ENCODE measurements around the gene RSBN1. TPM values are rescaled to one million over a fixed set of nuclear protein-coding genes. Genes with fewer than 3 reads are reported as not detected.

The RSBN1 gene
- total RNA-seq, 1 experiment from 2014 or later: 16.6 TPM

DNA sequence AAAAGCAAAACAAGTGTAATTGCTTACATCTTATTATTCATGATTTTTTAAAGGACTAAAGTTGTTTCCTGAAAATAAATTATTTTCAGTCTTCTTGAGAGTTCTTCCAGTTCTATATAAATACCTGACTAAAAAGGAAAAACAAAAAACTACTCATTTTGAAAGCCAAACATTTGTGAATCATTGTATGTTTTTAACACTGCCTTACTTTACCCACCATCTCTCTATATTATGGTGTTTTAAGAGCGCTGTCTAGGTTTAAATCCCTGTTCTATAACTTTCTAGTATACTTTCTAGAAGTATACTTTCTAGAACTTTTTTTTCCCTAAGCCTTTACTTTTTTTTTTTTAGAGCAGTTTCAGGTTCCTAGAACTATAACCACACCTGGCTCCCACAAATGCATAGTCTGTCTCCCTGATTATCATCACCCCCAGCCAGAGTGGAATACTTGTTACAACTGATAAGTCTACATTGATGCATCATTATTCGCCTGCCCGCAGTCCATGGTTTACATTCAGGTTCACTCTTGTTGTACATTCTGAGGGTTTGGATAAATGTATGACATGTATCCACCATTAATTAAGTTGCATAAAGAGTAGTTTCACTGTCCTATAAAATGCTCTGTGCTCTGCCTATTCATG, 9.8 kb downstream of the RSBN1 start (continued):
- TF ChIP-seq YY1 (IDR thresholded peaks at IDR 0.05; ENCODE audit: extremely low read depth, insufficient replicate concordance, low read depth, low read length) (no peak), EGR1 (IDR thresholded peaks at IDR 0.05; ENCODE audit: low read depth) (no peak), EZH2phosphoT487 (IDR thresholded peaks at IDR 0.05; ENCODE audit: borderline replicate concordance) (no peak), ZFX (IDR thresholded peaks at IDR 0.05) (no peak), SIN3A (IDR thresholded peaks at IDR 0.05; ENCODE audit: low read depth) (no peak), RAD21 (IDR thresholded peaks at IDR 0.05; ENCODE audit: low read depth) (no peak), POLR2AphosphoS5 (IDR thresholded peaks at IDR 0.05; ENCODE audit: low read depth, low read length) (no peak), FOSL1 (IDR thresholded peaks at IDR 0.05; ENCODE audit: low read depth) (no peak), POLR2A (IDR thresholded peaks at IDR 0.05; ENCODE audit: borderline replicate concordance, extremely low read depth, insufficient read depth, insufficient read length) (no peak), ATF3 (IDR thresholded peaks at IDR 0.05) (no peak)
- TF ChIP-seq, protein P1, sequence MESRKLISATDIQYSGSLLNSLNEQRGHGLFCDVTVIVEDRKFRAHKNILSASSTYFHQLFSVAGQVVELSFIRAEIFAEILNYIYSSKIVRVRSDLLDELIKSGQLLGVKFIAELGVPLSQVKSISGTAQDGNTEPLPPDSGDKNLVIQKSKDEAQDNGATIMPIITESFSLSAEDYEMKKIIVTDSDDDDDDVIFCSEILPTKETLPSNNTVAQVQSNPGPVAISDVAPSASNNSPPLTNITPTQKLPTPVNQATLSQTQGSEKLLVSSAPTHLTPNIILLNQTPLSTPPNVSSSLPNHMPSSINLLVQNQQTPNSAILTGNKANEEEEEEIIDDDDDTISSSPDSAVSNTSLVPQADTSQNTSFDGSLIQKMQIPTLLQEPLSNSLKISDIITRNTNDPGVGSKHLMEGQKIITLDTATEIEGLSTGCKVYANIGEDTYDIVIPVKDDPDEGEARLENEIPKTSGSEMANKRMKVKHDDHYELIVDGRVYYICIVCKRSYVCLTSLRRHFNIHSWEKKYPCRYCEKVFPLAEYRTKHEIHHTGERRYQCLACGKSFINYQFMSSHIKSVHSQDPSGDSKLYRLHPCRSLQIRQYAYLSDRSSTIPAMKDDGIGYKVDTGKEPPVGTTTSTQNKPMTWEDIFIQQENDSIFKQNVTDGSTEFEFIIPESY (IDR thresholded peaks at IDR 0.05; ENCODE audit: extremely low read depth, insufficient replicate concordance, low read length): no peak
- TF ChIP-seq, protein P2, sequence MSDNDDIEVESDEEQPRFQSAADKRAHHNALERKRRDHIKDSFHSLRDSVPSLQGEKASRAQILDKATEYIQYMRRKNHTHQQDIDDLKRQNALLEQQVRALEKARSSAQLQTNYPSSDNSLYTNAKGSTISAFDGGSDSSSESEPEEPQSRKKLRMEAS (IDR thresholded peaks at IDR 0.05): no peak

DNA sequence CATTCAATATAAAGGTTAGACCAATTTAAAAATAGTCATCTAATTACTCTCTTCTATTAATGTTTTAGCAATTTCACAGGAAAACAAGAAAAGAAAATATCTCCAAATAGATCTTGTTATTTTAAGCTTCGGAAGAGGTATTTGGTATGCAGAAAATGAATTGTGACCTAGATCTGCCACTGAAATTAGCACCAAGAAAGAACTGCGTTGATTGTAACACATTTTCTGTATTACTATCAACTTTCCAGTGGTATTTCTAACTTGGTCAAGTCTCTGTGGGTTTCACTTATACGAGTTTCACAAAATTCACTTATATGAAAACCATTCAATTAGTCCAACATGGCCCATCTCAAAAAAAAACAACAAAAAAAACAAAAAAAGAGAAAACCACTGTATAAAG, 11.8 kb downstream of the RSBN1 start:
- no peaks in the 10 kb centered on the region for H3K27me3 ChIP-seq (ENCODE audit: insufficient read depth, low read length)
- H3K9me2 ChIP-seq (ENCODE audit: insufficient read depth): no peaks in the 10 kb centered on the region
- no TSS peak for BruUV-seq (replicated peaks)
- H3K9ac ChIP-seq (ENCODE audit: low read length): no peak overlapping the region
- peaks cover 63% of the 10 kb centered on the region for H3K79me2 ChIP-seq (ENCODE audit: insufficient read depth, low read length)
- peaks cover 12 to 13% of the 10 kb centered on the region in 2 experiments for H3K4me1 ChIP-seq (ENCODE audit: control insufficient read depth in 1 of 2, insufficient read depth in 2 of 2, low read length in 2 of 2)
- H3K4me2 ChIP-seq (ENCODE audit: low read length): no peak overlapping the region
- POLR2A ChIA-PET: no interaction called here
- RAD21 ChIA-PET (ENCODE audit: low non-redundant PET in 1 of 2, low total read pairs in 2 of 2, uncharacterized antibody in 2 of 2, unreplicated experiment in 2 of 2): no interaction called here
- intact Hi-C loops (cut with micrococcal nuclease): no loop called here
- H3K4me3 ChIP-seq (replicated peaks in 1 of 2; ENCODE audit: low read depth in 1 of 2, low read length in 2 of 2): no peak overlapping the region
- peaks cover 6 to 7% of the 10 kb centered on the region in 2 experiments; a peak in 1 of 4 replicates for H3K36me3 ChIP-seq (ENCODE audit: control insufficient read depth in 1 of 2, insufficient read depth in 2 of 2, low read length in 2 of 2)
- CTCF ChIA-PET: no interaction called here
- no peaks in the 10 kb centered on the region for H3K9me3 ChIP-seq (ENCODE audit: control insufficient read depth in 1 of 2, insufficient read depth in 1 of 2, low read depth in 1 of 2, low read length in 2 of 2)
- H3K27ac ChIP-seq (ENCODE audit: low read depth, low read length): no peak overlapping the region
- no peak for DNase-seq (ENCODE audit: low read depth, low spot score)
- H2AFZ ChIP-seq (ENCODE audit: low read depth, low read length, poor library complexity, severe bottlenecking): no peak overlapping the region
- ATAC-seq: no peak
- H4K20me1 ChIP-seq (ENCODE audit: insufficient read depth): no peaks in the 10 kb centered on the region
- no peak for TF ChIP-seq CEBPB (IDR thresholded peaks at IDR 0.05; ENCODE audit: low read depth)
- TF ChIP-seq EZH2phosphoT487 (IDR thresholded peaks at IDR 0.05; ENCODE audit: borderline replicate concordance): no peak
- no peak for TF ChIP-seq CTCF (IDR thresholded peaks at IDR 0.05 in 2 of 3, conservative IDR thresholded peaks at IDR 0.05 in 1 of 3; ENCODE audit: borderline replicate concordance in 1 of 3, insufficient read depth in 1 of 3, low read depth in 2 of 3, low read length in 2 of 3)
- TF ChIP-seq ELF1 (IDR thresholded peaks at IDR 0.05; ENCODE audit: borderline replicate concordance, low read depth): no peak
- TF ChIP-seq, protein P1 (IDR thresholded peaks at IDR 0.05; ENCODE audit: extremely low read depth, insufficient replicate concordance, low read length): no peak
- no peak for TF ChIP-seq SIN3A (IDR thresholded peaks at IDR 0.05; ENCODE audit: low read depth)
